HG03342 (cell line): ENCODE measurements around the gene MAP4K4.

Source experiments
- ATAC-seq: cut with Tn5 transposase; IDR thresholded peaks from one replicate; pipeline ENCODE4 v1.9.1; 2021; ENCODE audit warnings: mild to moderate bottlenecking, moderate library complexity; ENCODE audit not compliant: unreplicated experiment

Gene MAP4K4

GRCh38 chr2:101692041-101692440 is 5.5 kb upstream of the MAP4K4 start:
- ATAC-seq: no peak

GRCh38 chr2:101692766-101693165 is 4.7 kb upstream of the MAP4K4 start:
- no peak for ATAC-seq

DNA sequence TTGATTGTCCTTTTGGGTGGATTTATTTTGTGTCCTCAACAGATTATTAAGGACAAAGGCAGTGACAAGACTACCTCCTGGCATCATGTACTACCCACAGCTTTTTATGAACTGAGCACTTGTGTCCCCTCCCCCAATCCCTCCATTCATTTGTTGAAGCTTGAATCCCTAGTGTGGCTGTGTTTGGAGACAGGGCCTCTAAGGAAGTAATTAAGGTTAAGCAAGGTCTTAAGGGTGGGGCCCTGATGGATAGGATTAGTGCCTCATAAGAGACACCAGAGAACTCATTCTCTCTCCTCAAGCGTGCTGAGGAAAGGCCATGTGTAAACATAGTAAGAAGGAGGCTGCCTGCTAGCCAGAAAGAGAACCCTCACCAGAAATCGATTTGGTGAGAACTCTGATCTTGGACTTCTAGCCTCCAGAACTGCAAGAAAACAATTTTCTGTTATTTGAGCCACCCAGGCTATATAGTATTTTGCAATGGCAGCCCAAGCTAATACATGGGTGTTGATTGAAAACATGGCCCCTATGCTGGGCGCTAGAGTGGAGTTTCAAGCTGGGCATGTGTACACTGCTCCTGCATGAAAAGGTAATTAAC is 3.4 kb upstream of the MAP4K4 start:
- no peak for ATAC-seq

DNA sequence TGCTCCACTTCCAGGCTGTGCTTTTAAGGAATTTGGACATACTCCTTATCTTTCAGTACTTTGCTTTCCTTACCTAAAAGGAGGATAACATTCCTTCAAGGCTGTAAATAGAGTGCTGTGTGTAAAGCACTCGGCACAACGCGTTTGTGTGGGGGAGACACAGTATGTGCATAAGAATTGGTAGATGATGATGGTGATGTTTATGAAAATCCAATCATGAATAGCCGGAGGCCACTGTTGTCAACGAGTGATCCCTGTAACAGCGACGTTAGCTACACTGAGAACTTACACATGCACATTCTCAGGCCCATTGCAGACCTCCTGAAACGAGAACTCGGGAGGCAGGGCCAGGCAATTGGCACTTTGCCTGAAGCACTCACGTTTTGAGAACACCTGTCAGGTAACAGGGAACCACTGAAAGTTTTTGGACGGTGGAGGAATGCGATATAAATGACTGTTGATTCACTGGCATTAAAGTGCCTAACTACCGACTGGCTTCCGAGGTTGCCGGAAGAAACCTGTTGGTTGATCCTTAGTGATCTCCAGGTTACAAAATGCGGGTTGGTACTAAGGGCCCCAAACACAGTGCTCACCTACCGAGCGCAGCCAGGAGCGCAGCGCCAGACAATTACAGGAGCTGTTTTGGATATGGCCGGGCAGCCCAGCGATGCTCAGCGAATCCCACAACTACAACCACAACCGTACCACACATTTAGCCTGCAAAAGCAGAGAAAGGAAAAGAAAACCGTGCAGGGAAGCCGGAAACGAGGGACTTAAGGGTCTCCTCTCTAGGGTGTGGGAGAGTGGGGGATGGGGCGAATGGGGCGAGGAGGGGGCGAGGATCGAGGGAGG is 1.0 kb upstream of the MAP4K4 start:
- no peak for ATAC-seq

GRCh38 chr2:101698014-101698843 is 722 bp downstream of the MAP4K4 start:
- ATAC-seq: peak; percentile 20

DNA sequence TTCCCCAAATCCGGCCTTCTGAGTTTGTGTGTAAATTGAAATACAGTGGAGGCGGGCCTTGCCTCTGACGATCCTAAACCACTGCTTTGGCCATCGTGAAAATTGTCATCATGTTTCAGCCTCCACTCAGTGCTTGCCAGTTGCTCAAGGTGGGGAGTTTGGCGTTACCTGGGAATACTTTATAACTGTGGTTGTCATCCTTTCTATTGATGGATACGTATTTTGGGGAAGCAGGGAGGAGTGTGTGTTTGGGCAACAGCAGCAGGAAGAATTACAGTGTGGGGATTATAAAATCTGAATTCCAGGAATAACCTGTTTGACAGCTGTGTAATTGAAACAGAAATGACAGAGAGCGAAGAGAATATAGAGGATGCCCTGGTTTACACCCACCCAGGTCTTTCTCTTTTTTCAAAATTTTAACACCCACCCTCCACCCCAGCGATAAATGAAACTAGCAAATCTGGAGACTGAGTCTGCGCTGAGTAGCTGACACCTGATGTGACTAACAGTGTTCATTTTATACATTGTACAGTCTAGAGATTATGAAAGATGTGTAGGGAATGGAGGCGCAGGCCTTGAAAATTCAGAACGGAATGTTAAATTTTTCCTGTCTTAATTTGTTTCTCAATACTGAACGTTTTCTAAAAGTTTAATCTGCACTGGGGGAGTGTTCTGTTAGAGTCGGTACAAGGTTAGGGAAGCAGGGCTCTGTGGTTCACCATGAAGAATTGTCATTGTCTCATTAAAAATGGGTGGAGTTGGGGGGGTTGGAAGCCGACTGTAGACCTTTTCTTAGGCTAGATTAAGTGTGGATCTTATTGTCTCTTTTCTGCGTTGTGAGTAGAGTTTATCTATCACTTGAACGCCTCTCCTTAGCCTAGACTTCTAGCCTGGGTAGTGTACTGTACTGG is 1.6 kb downstream of the MAP4K4 start:
- ATAC-seq: no peak

- ATAC-seq: no peak
Observed at GRCh38 chr2:101699755-101700461, 2.4 kb downstream of the MAP4K4 start.

DNA sequence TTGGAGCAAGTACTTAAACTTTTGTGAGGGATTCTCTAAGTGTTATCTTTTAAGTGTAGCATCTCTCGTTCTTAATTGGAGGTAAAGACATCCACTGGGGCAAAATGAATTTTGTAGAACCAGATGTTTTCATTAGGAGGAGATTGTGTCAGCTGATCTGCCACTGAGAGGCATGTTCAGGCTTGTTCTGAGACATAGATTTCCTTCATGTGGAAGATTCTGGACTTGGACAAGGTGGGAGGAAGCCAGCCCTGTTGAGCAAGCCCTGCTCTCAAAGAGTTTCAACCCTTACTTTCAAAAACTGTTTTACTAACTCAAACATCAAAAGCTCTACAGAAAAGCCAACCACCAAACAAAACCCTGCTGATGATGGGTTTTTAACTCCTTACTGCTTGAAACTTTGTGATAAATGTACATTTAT is 6.5 kb downstream of the MAP4K4 start:
- ATAC-seq: no peak

- ATAC-seq: no peak
Observed at GRCh38 chr2:101704816-101705578, 7.5 kb downstream of the MAP4K4 start.

- no peak for ATAC-seq
Observed at GRCh38 chr2:101706121-101706818, 8.8 kb downstream of the MAP4K4 start.

- ATAC-seq: peak; percentile 74
Observed at GRCh38 chr2:101706819-101707177, 9.3 kb downstream of the MAP4K4 start.

DNA sequence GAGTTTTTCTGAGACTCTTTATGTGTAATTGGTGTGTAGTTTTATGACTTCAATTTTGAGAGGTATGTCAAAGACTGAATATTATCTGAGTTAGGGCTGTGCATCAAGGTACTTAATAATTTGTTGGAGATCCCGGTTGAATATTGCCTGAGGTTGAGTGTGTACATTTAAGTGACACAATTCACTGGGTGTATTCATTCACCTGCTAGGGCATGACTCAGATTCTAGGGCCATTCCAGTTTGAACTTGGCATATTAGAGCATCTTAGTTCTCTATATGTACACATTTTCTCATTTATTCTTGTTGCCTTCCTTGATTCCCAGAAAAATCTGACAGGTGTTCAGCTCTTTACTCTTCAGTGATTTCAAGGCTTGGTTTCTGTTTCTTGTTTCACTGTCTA is 12.5 kb downstream of the MAP4K4 start:
- no peak for ATAC-seq

DNA sequence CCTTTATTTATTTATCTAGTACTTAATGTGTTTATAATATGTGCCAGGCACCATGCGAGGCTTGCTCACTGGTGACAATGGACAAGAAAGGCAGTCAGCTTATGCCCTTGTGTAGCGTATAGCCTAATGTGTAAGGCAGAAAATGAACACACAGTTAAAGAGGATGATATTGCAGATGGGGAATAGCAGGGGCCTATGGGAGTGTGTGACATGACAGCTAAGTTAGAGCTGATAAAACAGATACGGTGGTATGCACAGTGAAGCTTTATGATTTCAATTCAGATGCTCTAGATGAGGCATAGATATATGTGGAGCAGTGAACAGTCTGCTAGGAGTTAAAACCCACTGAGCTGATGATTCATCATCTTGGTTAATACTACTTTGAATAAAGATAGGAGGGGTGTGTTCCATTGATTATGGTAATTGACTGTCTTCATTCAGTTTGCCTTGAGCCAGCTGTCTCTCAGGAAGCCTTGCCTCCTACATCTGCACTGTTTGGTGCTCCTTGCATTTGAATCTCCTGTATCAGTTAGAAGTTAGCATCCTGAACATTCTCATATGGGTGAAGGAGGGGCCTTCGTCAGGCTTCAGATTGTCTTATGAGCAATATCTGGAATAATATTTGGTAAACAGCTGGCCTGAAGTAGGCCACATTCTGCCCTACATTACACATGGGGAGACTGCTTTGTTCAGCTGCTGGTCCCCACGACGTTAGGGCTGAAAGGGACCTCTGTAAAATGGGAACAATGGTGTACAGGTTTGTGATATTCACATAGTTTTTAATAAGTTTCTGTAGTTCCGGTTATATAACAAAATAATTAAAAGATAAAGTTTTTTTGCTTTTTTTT is 13.2 kb downstream of the MAP4K4 start:
- no peak for ATAC-seq

DNA sequence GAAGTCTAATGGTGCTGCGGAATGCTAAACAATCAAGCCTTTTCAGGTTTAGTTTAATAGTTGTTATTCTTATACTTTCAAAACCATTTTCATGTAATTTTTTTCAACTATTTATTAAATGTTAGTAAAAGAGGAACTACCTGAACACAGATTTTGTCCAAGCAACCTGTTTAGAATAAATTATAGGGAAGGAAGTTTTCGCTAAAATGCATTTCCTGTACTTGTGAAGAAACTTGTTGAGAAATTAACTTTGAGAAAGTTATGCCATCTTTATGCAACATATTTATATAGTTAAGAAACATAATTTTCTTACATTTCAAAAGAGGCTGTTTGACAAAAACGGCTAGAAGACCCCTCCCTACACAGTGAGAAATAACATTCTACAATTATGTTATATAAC is 16.6 kb downstream of the MAP4K4 start:
- no peak for ATAC-seq

DNA sequence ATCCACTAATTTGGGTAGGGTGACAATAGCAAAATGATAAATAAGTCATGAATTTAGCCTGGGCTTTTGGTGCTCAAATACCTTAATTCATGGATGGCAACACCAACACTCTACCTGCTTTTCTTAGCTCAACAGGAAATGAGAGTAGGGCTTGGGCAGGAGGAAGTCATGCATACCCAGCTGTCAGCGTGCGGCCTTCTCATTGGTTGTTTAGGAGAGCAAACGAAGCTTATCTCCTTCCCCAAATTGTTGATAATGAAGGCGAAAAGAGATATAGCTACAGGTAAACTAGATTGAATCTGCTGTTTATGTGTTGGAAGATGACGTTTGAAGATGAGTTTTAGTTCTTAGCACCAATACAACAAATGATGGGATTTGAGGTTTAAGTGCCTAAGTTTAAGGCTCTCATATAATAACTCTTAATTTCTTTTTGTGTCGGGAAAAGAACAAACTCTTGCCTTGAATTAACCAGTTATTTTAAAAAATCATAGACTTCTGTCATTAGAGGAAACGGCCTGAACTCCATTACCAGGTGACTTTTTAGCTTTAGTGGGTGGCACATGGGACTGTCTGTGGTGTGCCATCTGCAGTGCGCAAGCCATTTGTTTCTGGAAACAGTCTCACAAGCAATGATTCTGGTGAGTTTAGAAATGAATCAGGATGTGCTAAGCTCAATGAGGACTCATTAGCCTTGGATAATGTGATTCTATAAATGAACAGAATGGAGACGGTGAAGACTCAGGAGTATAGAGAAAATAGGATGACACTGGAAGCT is 19.8 kb downstream of the MAP4K4 start:
- ATAC-seq: peak; percentile 78

DNA sequence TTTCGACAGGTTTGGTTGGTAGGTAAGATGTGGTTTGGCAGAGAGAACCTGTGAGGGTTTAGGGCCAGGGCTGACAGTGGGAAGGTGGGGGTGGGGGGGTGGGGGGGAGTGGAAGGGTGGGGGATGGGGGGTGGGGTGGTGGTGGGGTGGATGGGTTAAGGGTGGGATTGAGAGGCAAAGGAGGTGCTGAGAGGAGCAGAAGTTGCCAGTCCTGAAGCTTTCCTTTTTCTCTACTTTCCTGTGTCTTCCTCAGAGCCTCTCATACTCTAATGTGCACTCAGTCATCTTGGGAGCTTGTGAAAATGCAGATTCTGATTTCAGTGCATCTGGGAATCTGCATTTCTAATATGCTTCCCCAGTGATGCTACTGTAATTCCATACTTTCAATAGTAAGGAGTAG is 21.0 kb downstream of the MAP4K4 start:
- ATAC-seq: no peak

GRCh38 chr2:101718993-101719571 is 21.6 kb downstream of the MAP4K4 start:
- ATAC-seq: no peak
